Parathyroid adenoma (tissue), 2 donors: ENCODE data around the gene TPCN1.

ENCODE experiments used
- H2AFZ ChIP-seq: fragments of 300-600 bp; sonication (generic); one replicate; pipeline ENCODE4 v1.7.0; 2017; ENCODE audit warnings: antibody characterized with exemption, mild to moderate bottlenecking
- H3K27ac ChIP-seq: fragments of 300-600 bp; sonication (generic); one replicate; pipeline ENCODE4 v1.7.0; 2017
- H3K27me3 ChIP-seq: fragments of 300-600 bp; sonication (generic); one replicate; pipeline ENCODE4 v1.7.0; 2017; ENCODE audit warnings: low read length; ENCODE audit not compliant: control insufficient read depth, insufficient read depth
- H3K36me3 ChIP-seq: fragments of 300-600 bp; sonication (generic); one replicate; pipeline ENCODE4 v1.7.0; 2017; ENCODE audit warnings: low read length; ENCODE audit not compliant: control insufficient read depth, insufficient read depth
- H3K4me1 ChIP-seq: fragments of 300-600 bp; sonication (generic); one replicate; pipeline ENCODE4 v1.7.0; 2017; ENCODE audit warnings: control low read depth
- H3K4me2 ChIP-seq: fragments of 300-600 bp; sonication (generic); one replicate; pipeline ENCODE4 v1.7.0; 2017; ENCODE audit warnings: low read length
- H3K4me3 ChIP-seq: fragments of 300-600 bp; sonication (generic); one replicate; pipeline ENCODE4 v1.7.0; 2017; ENCODE audit warnings: low read depth, low read length
- H3K79me2 ChIP-seq: fragments of 300-600 bp; sonication (generic); one replicate; pipeline ENCODE4 v1.7.0; 2017; ENCODE audit warnings: control low read depth
- H3K9ac ChIP-seq: fragments of 300-600 bp; sonication (generic); one replicate; pipeline ENCODE4 v1.7.0; 2017; ENCODE audit warnings: mild to moderate bottlenecking
- H3K9me3 ChIP-seq: fragments of 300-600 bp; sonication (generic); one replicate; pipeline ENCODE4 v1.7.0; 2017; ENCODE audit warnings: low read length; ENCODE audit not compliant: control insufficient read depth
- CTCF ChIP-seq: fragments of 300-600 bp; sonication (generic); IDR thresholded peaks from one replicate; pipeline ENCODE4 v1.7.0; 2017; ENCODE audit warnings: antibody characterized with exemption, mild to moderate bottlenecking
- donor health status: primary hyperparathyroidism.

Gene TPCN1

GRCh38 chr12:113211160-113211559 lies 10.1 kb upstream of the TPCN1 start:
- H3K9ac ChIP-seq: no peak overlapping the region
- H3K79me2 ChIP-seq: no peaks in the 10 kb centered on the region
- no peak overlapping the region for H3K27ac ChIP-seq
- no peak overlapping the region for H3K4me3 ChIP-seq
- H3K4me2 ChIP-seq: no peak overlapping the region
- TF ChIP-seq CTCF: no peak
- H3K9me3 ChIP-seq: no peaks in the 10 kb centered on the region
- no peaks in the 10 kb centered on the region for H3K36me3 ChIP-seq
- H3K27me3 ChIP-seq: no peaks in the 10 kb centered on the region
- H3K4me1 ChIP-seq: peaks cover 3% of the 10 kb centered on the region
- H2AFZ ChIP-seq: no peak overlapping the region

DNA sequence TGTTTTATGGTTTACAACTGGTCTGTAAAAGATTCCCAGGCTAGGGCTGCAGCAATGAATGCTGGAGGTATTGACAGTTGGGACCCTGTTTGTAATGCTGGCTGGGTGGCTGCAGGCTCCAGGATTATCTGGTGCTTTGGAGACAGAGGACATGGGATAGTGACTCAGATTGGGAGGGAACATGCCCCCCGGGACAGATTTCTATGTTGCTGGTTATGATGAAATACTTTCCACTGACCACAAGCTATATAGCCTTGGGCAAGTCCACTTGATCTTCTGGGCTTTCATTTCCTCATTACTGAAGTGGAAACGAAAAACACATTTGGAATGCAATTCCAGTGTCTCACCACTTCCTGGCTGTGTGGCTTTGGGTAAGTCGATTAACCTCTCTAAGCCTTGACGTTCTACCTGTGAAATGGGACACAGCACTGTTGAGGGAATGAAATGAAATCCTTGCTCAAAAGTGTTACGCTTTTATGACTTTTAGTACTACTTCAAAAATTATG lies 6.3 kb upstream of the TPCN1 start:
- no peak overlapping the region for H3K4me2 ChIP-seq
- no peaks in the 10 kb centered on the region for H3K9me3 ChIP-seq
- no peaks in the 10 kb centered on the region for H3K27me3 ChIP-seq
- H3K9ac ChIP-seq: no peak overlapping the region
- no peak overlapping the region for H3K27ac ChIP-seq
- peaks cover 8% of the 10 kb centered on the region for H3K4me1 ChIP-seq
- H3K79me2 ChIP-seq: no peaks in the 10 kb centered on the region
- H2AFZ ChIP-seq: no peak overlapping the region
- no peak for TF ChIP-seq CTCF
- no peaks in the 10 kb centered on the region for H3K36me3 ChIP-seq
- H3K4me3 ChIP-seq: no peak overlapping the region

- Histone ChIP-seq H3K27ac (no peak overlapping the region), H3K4me1 (peaks cover 11% of the 10 kb centered on the region)
Measured at GRCh38 chr12:113216027-113216426, 5.2 kb upstream of the TPCN1 start.

GRCh38 chr12:113220593-113221180 lies 577 bp upstream of the TPCN1 start:
- Histone ChIP-seq H3K9ac (no peak overlapping the region), H3K27me3 (no peaks in the 10 kb centered on the region), H3K9me3 (no peaks in the 10 kb centered on the region), H3K79me2 (peaks cover 7% of the 10 kb centered on the region), H3K4me1 (peaks cover 17% of the 10 kb centered on the region), H2AFZ (peak overlapping the region; percentile 96), H3K36me3 (no peaks in the 10 kb centered on the region), H3K4me3 (peak overlapping the region; percentile 66), H3K27ac (peak overlapping the region; percentile 66), H3K4me2 (peak overlapping the region; percentile 88)
- no peak for TF ChIP-seq CTCF

More at GRCh38 chr12:113216027-113216426, 5.2 kb upstream of the TPCN1 start:
- no peak for TF ChIP-seq CTCF
- Histone ChIP-seq H3K79me2 (peaks cover 7% of the 10 kb centered on the region), H3K9ac (no peak overlapping the region), H3K4me2 (no peak overlapping the region), H3K36me3 (no peaks in the 10 kb centered on the region), H2AFZ (no peak overlapping the region), H3K27me3 (no peaks in the 10 kb centered on the region), H3K9me3 (no peaks in the 10 kb centered on the region), H3K4me3 (no peak overlapping the region)
